HepG2 (cell line): Measurements from ENCODE around the gene USP5. TPM values are rescaled to one million over a fixed set of nuclear protein-coding genes. Genes with fewer than 3 reads are reported as not detected.
A peak's percentile ranks its signal among the peaks of the same experiment; 100 is the strongest.

Experiments used
- ATAC-seq: fragments of 200-7000 bp; cut with Tn5 transposase; 3 replicates; pipeline ENCODE4 v1.9.1; 2020; ENCODE audit warnings: mild to moderate bottlenecking, moderate library complexity
- BruUV-seq: library from RNA; stranded (reverse); fragments of 400-500 nt; replicated peaks from 2 replicates; lab custom pipeline; 2021; lab: Mats Ljungman, UMichigan
- CTCF ChIA-PET: fragments of 300-600 bp; formaldehyde crosslinking; extraction: SDS; loops from one replicate; lab custom pipeline; 2021; ENCODE audit warnings: low total read pairs, inconsistent platforms, low intra/inter-chr PET ratio; lab: Yijun Ruan, JAX
- POLR2A ChIA-PET: fragments of 350-600 bp; sonication (Branson Sonifier 250); formaldehyde crosslinking; loops from one replicate; lab custom pipeline; 2020; ENCODE audit warnings: antibody characterized with exemption, inconsistent platforms; lab: Yijun Ruan, JAX
- DNase-seq: peaks from one replicate; pipeline ENCODE4 v3.0.0-alpha.2; 2015; ENCODE audit warnings: low spot score
- FAIRE-seq: peaks from 3 replicates; lab custom pipeline; 2011; peaks lifted over from hg19 to GRCh38; lab: Jason Lieb, UNC
- H2AFZ ChIP-seq: one replicate; pipeline ENCODE4 v1.6.1; 2011; ENCODE audit warnings: low read length, inconsistent platforms
- H3K27ac ChIP-seq: fragments of 300-600 bp; 3 replicates; pipeline ENCODE4 v1.8.0; 2011; ENCODE audit warnings: mixed run types, mild to moderate bottlenecking, mixed read lengths, low read length, inconsistent platforms; ENCODE audit not compliant: insufficient read depth; ENCODE audit errors: extremely low read length
- H3K27me3 ChIP-seq, 2 experiments: fragments of 200-600 bp in 1 of 2; 2 replicates in 1 of 2; 3 replicates in 1 of 2; pipeline versions ENCODE4 v1.6.0 to v1.8.0; 2011; ENCODE audit warnings: low read length in 2 of 2, mild to moderate bottlenecking in 2 of 2, moderate library complexity in 2 of 2, inconsistent platforms in 1 of 2; ENCODE audit not compliant: insufficient read depth in 2 of 2, control insufficient read depth in 1 of 2
- H3K36me3 ChIP-seq, 2 experiments: fragments of 200-600 bp in 1 of 2; replicated peaks in 1 of 2; 2 replicates in 1 of 2; 3 replicates in 1 of 2; pipeline versions ENCODE4 v1.5.1 to v1.8.0; 2011; ENCODE audit warnings: low read length in 2 of 2, inconsistent platforms in 1 of 2; ENCODE audit not compliant: insufficient read depth in 2 of 2, control insufficient read depth in 1 of 2
- H3K4me1 ChIP-seq: 2 replicates; pipeline ENCODE4 v1.5.1; 2012; ENCODE audit warnings: low read length, inconsistent platforms; ENCODE audit not compliant: insufficient read depth
- H3K4me2 ChIP-seq: 2 replicates; pipeline ENCODE4 v1.6.0; 2011; ENCODE audit warnings: low read depth, low read length, inconsistent platforms
- H3K4me3 ChIP-seq, 3 experiments: fragments of 200-600 bp in 1 of 3; sonication (generic), shearing (Covaris generic) in 1 of 3; replicated peaks in 1 of 3; 2 replicates each; pipeline ENCODE4 v1.5.1; 2011 to 2016; ENCODE audit warnings: low read length in 3 of 3, inconsistent platforms in 2 of 3, low read depth in 2 of 3, mild to moderate bottlenecking in 2 of 3, control low read depth in 1 of 3, mixed read lengths in 1 of 3; ENCODE audit not compliant: insufficient read depth in 1 of 3
- H3K79me2 ChIP-seq: one replicate; pipeline ENCODE4 v1.6.1; 2011; ENCODE audit warnings: low read length, inconsistent platforms; ENCODE audit not compliant: insufficient read depth
- H3K9ac ChIP-seq: 2 replicates; pipeline ENCODE4 v1.6.0; 2011; ENCODE audit warnings: mild to moderate bottlenecking, low read depth, low read length, inconsistent platforms; ENCODE audit not compliant: insufficient read depth
- H3K9me3 ChIP-seq: 2 replicates; pipeline ENCODE4 v1.5.1; 2012; ENCODE audit warnings: mild to moderate bottlenecking, low read length
- H4K20me1 ChIP-seq: 2 replicates; pipeline ENCODE4 v1.6.0; 2011; ENCODE audit warnings: inconsistent platforms, mild to moderate bottlenecking, low read length, moderate library complexity; ENCODE audit not compliant: insufficient read depth
- ATF7 ChIP-seq, 2 experiments: fragments of 450-650 bp in 1 of 2; sonication (generic) in 1 of 2; formaldehyde crosslinking in 1 of 2; IDR thresholded peaks; 2 replicates each; pipeline versions ENCODE4 v1.4.0 to v1.6.1; 2016 to 2020; ENCODE audit warnings: antibody characterized with exemption in 1 of 2, mild to moderate bottlenecking in 1 of 2, missing genetic modification reagents in 1 of 2
- CBX5 ChIP-seq: sonication (generic); formaldehyde crosslinking; IDR thresholded peaks from 2 replicates; pipeline ENCODE4 v1.4.0; 2020; ENCODE audit warnings: missing genetic modification reagents, borderline replicate concordance
- DNMT1 ChIP-seq: sonication (generic); formaldehyde crosslinking; IDR thresholded peaks from 2 replicates; pipeline ENCODE4 v1.5.1; 2020; ENCODE audit warnings: mild to moderate bottlenecking, missing genetic modification reagents
- IRF2 ChIP-seq: IDR thresholded peaks from 2 replicates; pipeline ENCODE4 v1.6.1; 2018; ENCODE audit warnings: missing genetic modification reagents, missing compliant biosample characterization
- LCORL ChIP-seq, 2 experiments: fragments of 450-650 bp in 1 of 2; sonication (generic) in 1 of 2; formaldehyde crosslinking in 1 of 2; IDR thresholded peaks; 2 replicates each; pipeline versions ENCODE4 v1.5.0 to v1.6.1; 2017 to 2020; ENCODE audit warnings: antibody characterized with exemption in 1 of 2, missing genetic modification reagents in 1 of 2
- NR1H2 ChIP-seq: sonication (generic); formaldehyde crosslinking; IDR thresholded peaks from 2 replicates; pipeline ENCODE4 v1.8.1; 2022; ENCODE audit warnings: low read depth, missing genetic modification reagents, borderline replicate concordance
- POLR2A ChIP-seq, 2 experiments: IDR thresholded peaks; 2 replicates each; pipeline ENCODE4 v1.6.1; 2011; ENCODE audit warnings: low read depth in 2 of 2, low read length in 2 of 2, mild to moderate bottlenecking in 1 of 2, moderate library complexity in 1 of 2; ENCODE audit not compliant: insufficient read depth in 1 of 2
- POLR2G ChIP-seq: fragments of 200-400 bp; formaldehyde crosslinking; IDR thresholded peaks from 2 replicates; pipeline ENCODE4 v1.6.1; 2018; ENCODE audit warnings: mild to moderate bottlenecking, low read depth, low read length, moderate library complexity
- RARA ChIP-seq: IDR thresholded peaks from 2 replicates; pipeline ENCODE4 v1.6.1; 2016; ENCODE audit warnings: missing genetic modification reagents, missing compliant biosample characterization
- SAP130 ChIP-seq: IDR thresholded peaks from 2 replicates; pipeline ENCODE4 v1.6.1; 2016; ENCODE audit warnings: low read depth
- SETDB1 ChIP-seq: sonication (generic); formaldehyde crosslinking; IDR thresholded peaks from 2 replicates; pipeline ENCODE4 v1.5.1; 2020; ENCODE audit warnings: missing genetic modification reagents, mild to moderate bottlenecking, borderline replicate concordance
- ZFP82 ChIP-seq: sonication (generic); formaldehyde crosslinking; IDR thresholded peaks from 2 replicates; pipeline ENCODE4 v1.5.1; 2020; ENCODE audit warnings: mild to moderate bottlenecking, missing genetic modification reagents, borderline replicate concordance
- ZNF598 ChIP-seq: sonication (generic); formaldehyde crosslinking; IDR thresholded peaks from 2 replicates; pipeline ENCODE4 v1.5.1; 2020; ENCODE audit warnings: mild to moderate bottlenecking, missing genetic modification reagents, borderline replicate concordance
- WGBS: methylation state at CpG from one replicate; pipeline ENCODE4 v1.1.6; 2017; ENCODE audit warnings: low lambda C conversion rate; 5-methylcytosine and 5-hydroxymethylcytosine counted together
- in situ Hi-C: cut with HindIII; loops from 2 replicates; pipeline ENCODE4 v1.10.0; 2017; ENCODE audit warnings: low pct_unique_long_range_greater_than_20kb; ENCODE audit not compliant: extremely low pct_ligation_motif_present
- intact Hi-C: fragments of 100-400 bp; cut with micrococcal nuclease; formaldehyde crosslinking; loops from one replicate; pipeline ENCODE4 v1.10.0; 2022; ENCODE audit not compliant: unreplicated experiment
- polyA plus RNA-seq, 8 experiments: library from polyadenylated mRNA; depleted of rRNA in 3 of 8; stranded (reverse) in 7 of 8; unstranded in 1 of 8; fragments of >200 nt; fragmentation: Illumina TruSeq in 4 of 8; extraction: Trizol in 4 of 8; gene quantifications; 2 replicates each; pipeline versions ENCODE4 v1.2.1 to v1.2.3, GENCODE V29; 2011 to 2016; ENCODE audit warnings: low read depth in 4 of 8, missing spikeins in 1 of 8, mixed read lengths in 1 of 8; ENCODE audit not compliant: insufficient read depth in 1 of 8
- total RNA-seq, 5 experiments: library from RNA; depleted of rRNA; stranded (reverse); fragments of >200 nt; fragmentation: Illumina TruSeq; extraction: Trizol; gene quantifications; 2 replicates each; pipeline ENCODE4 v1.2.3, GENCODE V29; 2016; ENCODE audit warnings: low read depth in 1 of 5
- TF ChIP-seq, protein P1 (sequence below): sonication (generic); formaldehyde crosslinking; IDR thresholded peaks from 2 replicates; pipeline ENCODE4 v1.8.1; 2023; ENCODE audit warnings: mild to moderate bottlenecking, inconsistent platforms, moderate library complexity, missing genetic modification reagents, borderline replicate concordance
- TF ChIP-seq, protein P2 (sequence below), 2 experiments: sonication (generic) in 1 of 2; formaldehyde crosslinking in 1 of 2; IDR thresholded peaks; 2 replicates each; pipeline versions ENCODE4 v1.4.0 to v1.6.1; 2018 to 2020; ENCODE audit warnings: missing genetic modification reagents in 2 of 2, borderline replicate concordance in 1 of 2, low read depth in 1 of 2, mild to moderate bottlenecking in 1 of 2, missing biosample characterization in 1 of 2

Gene USP5
- total and polyA plus RNA-seq, 2 of the 13 experiments (the other 11 are each of a cell fraction or from before 2014, with no cell fraction given): 39.6 to 56.0 TPM

GRCh38 chr12:6867413-6868210 is 15.7 kb downstream of the USP5 start, which contains the start of gene TPI1 (continued):
- TF ChIP-seq IRF2 (CRISPR knock-in tag): peak; percentile 60; the same call in 1 of the 2 replicates
- TF ChIP-seq NR1H2 (CRISPR knock-in tag): 0 out of 2 replicates have a peak, but pooled peaks have one; percentile 8
- no peak for TF ChIP-seq ZNF598 (CRISPR knock-in tag)
- TF ChIP-seq RARA (CRISPR knock-in tag): no peak; the same call in 1 of the 2 replicates
- TF ChIP-seq CBX5 (CRISPR knock-in tag): no peak; the same call in 1 of the 2 replicates

DNA sequence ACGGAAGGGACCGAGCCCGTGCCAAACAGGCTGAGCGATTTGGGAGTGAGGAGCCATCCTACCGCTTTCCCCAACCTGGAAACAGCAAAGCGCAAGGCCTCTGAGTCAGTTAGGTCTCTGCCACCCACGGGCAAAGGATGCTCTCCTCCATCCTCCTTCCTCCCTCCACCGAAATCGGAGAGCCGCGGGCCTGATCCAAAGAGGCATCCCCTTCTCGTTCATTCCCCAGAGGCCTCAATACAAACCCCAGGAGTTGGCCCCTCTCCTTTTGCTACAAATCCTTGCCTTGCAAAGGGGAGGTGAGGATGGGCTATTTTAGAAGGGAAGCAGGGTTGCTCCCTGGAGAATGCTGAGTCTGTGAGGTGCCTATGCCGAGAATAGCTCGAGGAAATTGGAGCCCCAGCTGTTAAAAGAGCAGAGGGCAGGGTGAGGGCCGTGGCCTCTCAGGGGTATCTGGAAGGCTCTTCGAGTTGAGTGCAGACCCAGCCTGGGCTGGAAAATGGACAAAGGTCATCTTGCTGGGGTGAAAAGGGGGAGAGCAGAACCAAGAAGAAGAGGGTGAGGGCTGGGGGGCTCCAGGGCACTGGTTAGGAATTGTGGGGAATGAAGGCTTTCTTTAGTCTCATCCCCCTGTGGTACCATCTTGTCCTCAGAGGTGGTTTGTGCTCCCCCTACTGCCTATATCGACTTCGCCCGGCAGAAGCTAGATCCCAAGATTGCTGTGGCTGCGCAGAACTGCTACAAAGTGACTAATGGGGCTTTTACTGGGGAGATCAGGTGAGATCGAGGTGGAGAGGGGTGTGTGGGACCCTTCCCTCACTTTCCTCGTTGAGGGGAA is 16.5 kb downstream of the USP5 start:
- POLR2A ChIA-PET: interaction anchor here (0.5 to 6.0 kb wide), 19 partner anchors 12 to 1039 kb away, joined by 3 to 132 read pairs (median 11); partner anchors contain the start of genes C12orf57, CDCA3, ENO2 and RNU7-1
- TF ChIP-seq POLR2G (0 out of 2 replicates have a peak, but pooled peaks have one; percentile 16), DNMT1 (CRISPR knock-in tag) (no peak), ATF7 (IDR thresholded peaks at IDR 0.05) (no peak), ATF7 (CRISPR knock-in tag; IDR thresholded peaks at IDR 0.05) (0 out of 2 replicates have a peak, but pooled peaks have one; percentile 31), ZFP82 (CRISPR knock-in tag) (0 out of 2 replicates have a peak, but pooled peaks have one; percentile 16), LCORL (IDR thresholded peaks at IDR 0.05) (no peak), LCORL (CRISPR knock-in tag; IDR thresholded peaks at IDR 0.05) (no peak), SETDB1 (CRISPR knock-in tag) (no peak), SAP130 (CRISPR knock-in tag) (peak; percentile 1; the same call in 1 of the 2 replicates), POLR2A (IDR thresholded peaks at IDR 0.05; ENCODE audit: insufficient read depth in 1 of 2, low read depth in 2 of 2, low read length in 2 of 2) (peak in 1 of 2 experiments; percentile 9; a peak in 1 of 4 replicates)
- TF ChIP-seq, protein P1, sequence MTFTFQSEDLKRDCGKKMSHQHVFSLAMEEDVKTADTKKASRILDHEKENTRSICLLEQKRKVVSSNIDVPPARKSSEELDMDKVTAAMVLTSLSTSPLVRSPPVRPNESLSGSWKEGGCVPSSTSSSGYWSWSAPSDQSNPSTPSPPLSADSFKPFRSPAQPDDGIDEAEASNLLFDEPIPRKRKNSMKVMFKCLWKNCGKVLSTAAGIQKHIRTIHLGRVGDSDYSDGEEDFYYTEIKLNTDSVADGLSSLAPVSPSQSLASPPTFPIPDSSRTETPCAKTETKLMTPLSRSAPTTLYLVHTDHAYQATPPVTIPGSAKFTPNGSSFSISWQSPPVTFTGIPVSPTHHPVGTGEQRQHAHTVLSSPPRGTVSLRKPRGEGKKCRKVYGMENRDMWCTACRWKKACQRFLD (CRISPR knock-in tag): 0 out of 2 replicates have a peak, but pooled peaks have one; percentile 11
- TF ChIP-seq, protein P2, sequence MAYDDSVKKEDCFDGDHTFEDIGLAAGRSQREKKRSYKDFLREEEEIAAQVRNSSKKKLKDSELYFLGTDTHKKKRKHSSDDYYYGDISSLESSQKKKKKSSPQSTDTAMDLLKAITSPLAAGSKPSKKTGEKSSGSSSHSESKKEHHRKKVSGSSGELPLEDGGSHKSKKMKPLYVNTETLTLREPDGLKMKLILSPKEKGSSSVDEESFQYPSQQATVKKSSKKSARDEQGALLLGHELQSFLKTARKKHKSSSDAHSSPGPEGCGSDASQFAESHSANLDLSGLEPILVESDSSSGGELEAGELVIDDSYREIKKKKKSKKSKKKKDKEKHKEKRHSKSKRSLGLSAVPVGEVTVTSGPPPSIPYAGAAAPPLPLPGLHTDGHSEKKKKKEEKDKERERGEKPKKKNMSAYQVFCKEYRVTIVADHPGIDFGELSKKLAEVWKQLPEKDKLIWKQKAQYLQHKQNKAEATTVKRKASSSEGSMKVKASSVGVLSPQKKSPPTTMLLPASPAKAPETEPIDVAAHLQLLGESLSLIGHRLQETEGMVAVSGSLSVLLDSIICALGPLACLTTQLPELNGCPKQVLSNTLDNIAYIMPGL (CRISPR knock-in tag; IDR thresholded peaks at IDR 0.05; ENCODE audit: borderline replicate concordance in 1 of 2, low read depth in 1 of 2): peak in 1 of 2 experiments; percentile 15; a peak in 2 of 4 replicates

More for the DNA sequence above, 16.5 kb downstream of the USP5 start:
- intact Hi-C loops (loop anchor here (1.0 to 2.0 kb wide), 2 partner anchors 16 to 23 kb away; partner anchors contain the start of gene USP5), in situ Hi-C loops (no loop called here)
- Histone ChIP-seq H3K4me3 (peak overlapping the region; percentile 88 to 96 (median 92)), H2AFZ (no peak overlapping the region), H3K27ac (peak overlapping the region; percentile 87), H3K79me2 (peaks cover 29% of the 10 kb centered on the region), H4K20me1 (peaks cover 44% of the 10 kb centered on the region), H3K27me3 (no peaks in the 10 kb centered on the region; a peak in 1 of 5 replicates), H3K36me3 (peaks cover 12 to 27% of the 10 kb centered on the region in 2 experiments), H3K9me3 (no peaks in the 10 kb centered on the region), H3K4me2 (peak overlapping the region; percentile 93), H3K9ac (peak overlapping the region; percentile 95), H3K4me1 (peaks cover 45% of the 10 kb centered on the region)
- FAIRE-seq: peak; percentile 32
- 7% methylated on average over 17 of the region's 22 CpGs for WGBS
- CTCF ChIA-PET: interaction anchor here (0.7 to 1.4 kb wide), 6 partner anchors 56 to 97 kb away, joined by 3 to 14 read pairs (median 4); no protein-coding TSS in a partner anchor
- BruUV-seq: TSS peak; percentile 51
- DNase-seq: no peak
- ATAC-seq: no peak
